ENCODE measurements around the gene STOX2. TPM values are rescaled to one million over a fixed set of nuclear protein-coding genes. Genes with fewer than 3 reads are reported as not detected.

STOX2 gene
- total RNA-seq, 4 donors from 2014 or later: 2.1 to 9.0 (median 3.9) TPM

GRCh38 chr4:183897193-183897592 is 7.9 kb upstream of the STOX2 start:
- no peak for TF ChIP-seq CTCF (IDR thresholded peaks at IDR 0.05; ENCODE audit: low read depth)

GRCh38 chr4:183898456-183898855 is 6.7 kb upstream of the STOX2 start:
- no peak for TF ChIP-seq CTCF (IDR thresholded peaks at IDR 0.05; ENCODE audit: low read depth)

- no peak for TF ChIP-seq CTCF (IDR thresholded peaks at IDR 0.05; ENCODE audit: low read depth)
Measured at GRCh38 chr4:183903021-183903760, 1.9 kb upstream of the STOX2 start.

- TF ChIP-seq CTCF (IDR thresholded peaks at IDR 0.05; ENCODE audit: low read depth): no peak
Measured at GRCh38 chr4:183905593-183906488, 734 bp downstream of the STOX2 start.

- no peak for TF ChIP-seq CTCF (IDR thresholded peaks at IDR 0.05; ENCODE audit: low read depth)
Measured at GRCh38 chr4:183906489-183906738, 1.3 kb downstream of the STOX2 start.

- TF ChIP-seq CTCF (IDR thresholded peaks at IDR 0.05; ENCODE audit: low read depth): no peak
Measured at GRCh38 chr4:183906739-183907651, 1.9 kb downstream of the STOX2 start.

All from subcutaneous adipose tissue (tissue), 4 donors.